ENCODE measurements around the gene SLC1A5. TPM values are rescaled to one million over a fixed set of nuclear protein-coding genes. Genes with fewer than 3 reads are reported as not detected.
A peak's percentile ranks its signal among the peaks of the same experiment; 100 is the strongest.

SLC1A5 gene
- total and polyA plus RNA-seq, 2 experiments from 2014 or later: 103 to 272 TPM

GRCh38 chr19:46786236-46787039, 2.0 kb downstream of the SLC1A5 start:
- Histone ChIP-seq H3K36me3 (ENCODE audit: insufficient read depth) (peaks cover 33% of the 10 kb centered on the region), H3K79me2 (replicated peaks; ENCODE audit: insufficient read depth) (peaks cover 66% of the 10 kb centered on the region), H3K27ac (ENCODE audit: low read depth) (peak overlapping the region; percentile 94), H3K4me1 (ENCODE audit: insufficient read depth) (peaks cover 28% of the 10 kb centered on the region), H2AFZ (no peak overlapping the region), H3K4me3 (peak overlapping the region; percentile 98), H3K9me2 (ENCODE audit: insufficient read depth) (no peaks in the 10 kb centered on the region), H4K20me1 (replicated peaks; ENCODE audit: insufficient read depth) (peaks cover 38% of the 10 kb centered on the region), H3K4me2 (peak overlapping the region; percentile 99), H3K27me3 (ENCODE audit: insufficient read depth) (peaks cover 6% of the 10 kb centered on the region), H3F3A (replicated peaks; ENCODE audit: low read depth) (peaks cover 36% of the 10 kb centered on the region)
- Mint-ChIP-seq H3K9me3 (peaks cover 5% of the 10 kb centered on the region; the same call in 1 of the 3 replicates), H3K27me3 (ENCODE audit: insufficient read depth, low read depth, poor library complexity) (peaks cover 40% of the 10 kb centered on the region), H3K36me3 (ENCODE audit: low read depth) (peaks cover 62% of the 10 kb centered on the region), H3K4me3 (peak overlapping the region; percentile 97), H3K4me1 (peaks cover 41% of the 10 kb centered on the region), H3K27ac (peak overlapping the region; percentile 100)
- TF ChIP-seq, protein P1, sequence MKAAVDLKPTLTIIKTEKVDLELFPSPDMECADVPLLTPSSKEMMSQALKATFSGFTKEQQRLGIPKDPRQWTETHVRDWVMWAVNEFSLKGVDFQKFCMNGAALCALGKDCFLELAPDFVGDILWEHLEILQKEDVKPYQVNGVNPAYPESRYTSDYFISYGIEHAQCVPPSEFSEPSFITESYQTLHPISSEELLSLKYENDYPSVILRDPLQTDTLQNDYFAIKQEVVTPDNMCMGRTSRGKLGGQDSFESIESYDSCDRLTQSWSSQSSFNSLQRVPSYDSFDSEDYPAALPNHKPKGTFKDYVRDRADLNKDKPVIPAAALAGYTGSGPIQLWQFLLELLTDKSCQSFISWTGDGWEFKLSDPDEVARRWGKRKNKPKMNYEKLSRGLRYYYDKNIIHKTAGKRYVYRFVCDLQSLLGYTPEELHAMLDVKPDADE (IDR thresholded peaks at IDR 0.05): no peak
- 0 out of 2 replicates have a peak, but pooled peaks have one; percentile 11 for TF ChIP-seq CREB1 (CRISPR knock-in tag; IDR thresholded peaks at IDR 0.05; ENCODE audit: low read depth)
- DNase-seq (ENCODE audit: low spot score) (peak; percentile 64), ATAC-seq (peak; percentile 4)

DNA sequence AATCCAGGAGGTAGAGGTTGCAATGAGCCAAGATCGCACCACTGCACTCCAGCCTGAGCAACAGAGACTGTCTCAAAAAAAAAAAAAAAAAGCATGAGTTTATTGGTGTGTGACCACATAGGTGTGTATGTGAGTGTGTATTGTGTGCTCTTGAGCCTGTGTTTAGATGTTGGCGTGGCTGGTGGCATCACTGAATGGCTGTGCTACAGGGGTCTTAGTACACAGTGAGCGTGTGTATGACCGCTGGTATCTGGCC, 2.5 kb downstream of the SLC1A5 start:
- Histone ChIP-seq H3K4me1 (ENCODE audit: insufficient read depth) (peaks cover 28% of the 10 kb centered on the region), H3K36me3 (ENCODE audit: insufficient read depth) (peaks cover 39% of the 10 kb centered on the region), H3K27ac (ENCODE audit: low read depth) (peak overlapping the region; percentile 94), H3K9me2 (ENCODE audit: insufficient read depth) (no peaks in the 10 kb centered on the region), H3K4me2 (peak overlapping the region; percentile 99), H2AFZ (no peak overlapping the region), H3K79me2 (replicated peaks; ENCODE audit: insufficient read depth) (peaks cover 70% of the 10 kb centered on the region), H3F3A (replicated peaks; ENCODE audit: low read depth) (peaks cover 36% of the 10 kb centered on the region), H3K4me3 (peak overlapping the region; percentile 98), H4K20me1 (replicated peaks; ENCODE audit: insufficient read depth) (peaks cover 39% of the 10 kb centered on the region), H3K27me3 (ENCODE audit: insufficient read depth) (peaks cover 6% of the 10 kb centered on the region)
- peaks cover 67% of the 10 kb centered on the region for H3K36me3 Mint-ChIP-seq (ENCODE audit: low read depth)
- DNase-seq (ENCODE audit: low spot score) (no peak), ATAC-seq (no peak)
- H3K27me3 Mint-ChIP-seq (ENCODE audit: insufficient read depth, low read depth, poor library complexity): peaks cover 36% of the 10 kb centered on the region
- H3K4me3 Mint-ChIP-seq: peak overlapping the region; percentile 97
- H3K4me1 Mint-ChIP-seq: peaks cover 41% of the 10 kb centered on the region
- peak overlapping the region; percentile 100 for H3K27ac Mint-ChIP-seq
- H3K9me3 Mint-ChIP-seq: peaks cover 5% of the 10 kb centered on the region; the same call in 1 of the 3 replicates
- TF ChIP-seq STAT1 (IDR thresholded peaks at IDR 0.05; ENCODE audit: unreplicated experiment) (no peak), ZNF331 (CRISPR knock-in tag; IDR thresholded peaks at IDR 0.05; ENCODE audit: low read depth) (no peak), REST (IDR thresholded peaks at IDR 0.05; ENCODE audit: unreplicated experiment) (no peak), JUNB (IDR thresholded peaks at IDR 0.05; ENCODE audit: unreplicated experiment) (no peak), CREB1 (CRISPR knock-in tag; IDR thresholded peaks at IDR 0.05; ENCODE audit: low read depth) (no peak), EZH2 (IDR thresholded peaks at IDR 0.05; ENCODE audit: low read depth, unreplicated experiment) (no peak), ZNF114 (CRISPR knock-in tag; IDR thresholded peaks at IDR 0.05) (no peak), EZH2phosphoT487 (IDR thresholded peaks at IDR 0.05; ENCODE audit: unreplicated experiment) (no peak), CTCF (conservative IDR thresholded peaks at IDR 0.05; ENCODE audit: low read depth in 2 of 2) (no peak), POLR2AphosphoS5 (IDR thresholded peaks at IDR 0.05; ENCODE audit: low read depth) (no peak), NANOG (IDR thresholded peaks at IDR 0.05; ENCODE audit: borderline replicate concordance) (no peak)
- TF ChIP-seq, protein P1 (IDR thresholded peaks at IDR 0.05): no peak
